ENCODE results near the gene CEP112.
"Not testable (repeated sequence)": the region's sequence is repeated elsewhere in the genome, so short reads cannot be mapped to it uniquely, and the experiment has no call there.

Gene CEP112

GRCh38 chr17:65891231-65891735 is 300.6 kb downstream of the CEP112 start:
- DNase-seq (ENCODE audit: low spot score) = no peak

- DNase-seq (ENCODE audit: low spot score) = no peak
These were observed 303.3 kb downstream of the CEP112 start for GRCh38 chr17:65888649-65889048.

GRCh38 chr17:65886315-65887245 is 305.4 kb downstream of the CEP112 start:
- no peak for DNase-seq (ENCODE audit: low spot score)

- no peak for DNase-seq (ENCODE audit: low spot score)
These were observed 306.2 kb downstream of the CEP112 start for GRCh38 chr17:65885541-65886312.

GRCh38 chr17:65876985-65877384 is 314.9 kb downstream of the CEP112 start:
- DNase-seq (ENCODE audit: low spot score) = no peak

- no peak for DNase-seq (ENCODE audit: low spot score)
These were observed 323.1 kb downstream of the CEP112 start for GRCh38 chr17:65868881-65869280.

- no peak for DNase-seq (ENCODE audit: low spot score)
These were observed 324.9 kb downstream of the CEP112 start for GRCh38 chr17:65867014-65867413.

GRCh38 chr17:65865715-65866425 is 326.1 kb downstream of the CEP112 start:
- DNase-seq (ENCODE audit: low spot score) = no peak

GRCh38 chr17:65864394-65864793 is 327.5 kb downstream of the CEP112 start:
- DNase-seq (ENCODE audit: low spot score) = no peak

- DNase-seq (ENCODE audit: low spot score) = no peak
These were observed 334.2 kb downstream of the CEP112 start for GRCh38 chr17:65857718-65858117.

- DNase-seq (ENCODE audit: low spot score) = no peak
These were observed 335.1 kb downstream of the CEP112 start for GRCh38 chr17:65856865-65857264.

GRCh38 chr17:65855675-65856074 is 336.3 kb downstream of the CEP112 start:
- DNase-seq (ENCODE audit: low spot score) = no peak

GRCh38 chr17:65855245-65855644 is 336.7 kb downstream of the CEP112 start:
- DNase-seq (ENCODE audit: low spot score) = no peak

GRCh38 chr17:65853816-65854215 is 338.1 kb downstream of the CEP112 start:
- no peak for DNase-seq (ENCODE audit: low spot score)

GRCh38 chr17:65852911-65853310 is 339.0 kb downstream of the CEP112 start:
- DNase-seq (ENCODE audit: low spot score) = no peak

GRCh38 chr17:65851965-65852736 is 339.8 kb downstream of the CEP112 start:
- DNase-seq (ENCODE audit: low spot score) = no peak

- no peak for DNase-seq (ENCODE audit: low spot score)
These were observed 341.4 kb downstream of the CEP112 start for GRCh38 chr17:65850486-65850885.

GRCh38 chr17:65848751-65849150 is 343.2 kb downstream of the CEP112 start:
- no peak for DNase-seq (ENCODE audit: low spot score)

- no peak for DNase-seq (ENCODE audit: low spot score)
These were observed 350.8 kb downstream of the CEP112 start for GRCh38 chr17:65841089-65841488.

- DNase-seq (ENCODE audit: low spot score) = not testable (repeated sequence)
These were observed 354.7 kb downstream of the CEP112 start for GRCh38 chr17:65837232-65837631.

GRCh38 chr17:65833214-65833613 is 358.7 kb downstream of the CEP112 start:
- no peak for DNase-seq (ENCODE audit: low spot score)
